GM21717 (cell line): ENCODE measurements around the gene EPHA6.

Source experiments
- ATAC-seq: cut with Tn5 transposase; IDR thresholded peaks from one replicate; pipeline ENCODE4 v1.9.1; 2021; ENCODE audit warnings: mild to moderate bottlenecking, moderate library complexity; ENCODE audit not compliant: unreplicated experiment

The EPHA6 gene

GRCh38 chr3:97689111-97689510, 874.7 kb downstream of the EPHA6 start:
- ATAC-seq: no peak

- no peak for ATAC-seq
Measured at GRCh38 chr3:97689962-97690361, 875.6 kb downstream of the EPHA6 start.

DNA sequence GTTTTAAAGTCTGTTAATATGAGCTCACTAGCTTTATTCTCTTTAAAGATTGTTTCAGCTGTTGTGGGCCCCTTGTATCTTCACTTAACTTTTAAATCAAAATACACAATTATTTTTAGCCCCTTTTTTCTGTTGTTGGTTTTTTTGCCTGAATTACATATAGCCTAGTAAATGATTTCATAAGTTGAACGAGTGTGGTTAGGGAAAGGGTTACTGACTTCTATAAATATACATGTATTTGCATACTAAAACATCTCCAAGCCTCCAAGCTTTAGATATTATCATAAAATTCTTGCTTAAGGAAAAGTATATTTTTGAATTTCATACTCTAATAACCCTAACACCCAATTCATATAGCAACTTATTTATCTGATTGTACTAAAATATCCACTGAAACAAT, 877.0 kb downstream of the EPHA6 start:
- no peak for ATAC-seq

- ATAC-seq: no peak
Measured at GRCh38 chr3:97692389-97692788, 878.0 kb downstream of the EPHA6 start.

GRCh38 chr3:97692831-97693230, 878.4 kb downstream of the EPHA6 start:
- no peak for ATAC-seq

GRCh38 chr3:97694876-97695275, 880.5 kb downstream of the EPHA6 start:
- no peak for ATAC-seq

- ATAC-seq: no peak
Measured at GRCh38 chr3:97698691-97699090, 884.3 kb downstream of the EPHA6 start.

DNA sequence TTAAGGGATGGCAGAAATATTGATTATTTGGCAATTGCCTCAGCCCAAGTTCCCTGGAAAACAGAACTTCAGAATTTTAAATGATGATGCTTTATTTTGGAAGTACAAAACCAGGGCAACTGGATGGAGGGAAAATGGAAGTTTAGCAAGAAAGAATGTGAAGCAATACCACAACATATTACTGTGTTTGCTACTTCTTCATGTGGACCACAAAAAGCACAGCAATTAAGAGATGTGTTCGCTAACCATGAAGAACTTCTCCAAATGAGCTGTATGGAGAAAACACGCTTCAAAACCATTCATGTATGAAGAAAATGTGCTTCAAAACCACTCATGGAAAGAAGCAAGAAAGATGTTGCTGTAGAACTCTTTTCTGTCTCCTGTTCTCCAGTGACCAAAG, 885.5 kb downstream of the EPHA6 start:
- ATAC-seq: no peak

- ATAC-seq: no peak
Measured at GRCh38 chr3:97705764-97706163, 891.4 kb downstream of the EPHA6 start.

- ATAC-seq: no peak
Measured at GRCh38 chr3:97706226-97706625, 891.8 kb downstream of the EPHA6 start.

- ATAC-seq: no peak
Measured at GRCh38 chr3:97711654-97712053, 897.3 kb downstream of the EPHA6 start.

- ATAC-seq: no peak
Measured at GRCh38 chr3:97712919-97713318, 898.5 kb downstream of the EPHA6 start.

GRCh38 chr3:97713634-97714033, 899.2 kb downstream of the EPHA6 start:
- no peak for ATAC-seq

- ATAC-seq: peak; percentile 88
Measured at GRCh38 chr3:97719156-97719821, 904.9 kb downstream of the EPHA6 start.

DNA sequence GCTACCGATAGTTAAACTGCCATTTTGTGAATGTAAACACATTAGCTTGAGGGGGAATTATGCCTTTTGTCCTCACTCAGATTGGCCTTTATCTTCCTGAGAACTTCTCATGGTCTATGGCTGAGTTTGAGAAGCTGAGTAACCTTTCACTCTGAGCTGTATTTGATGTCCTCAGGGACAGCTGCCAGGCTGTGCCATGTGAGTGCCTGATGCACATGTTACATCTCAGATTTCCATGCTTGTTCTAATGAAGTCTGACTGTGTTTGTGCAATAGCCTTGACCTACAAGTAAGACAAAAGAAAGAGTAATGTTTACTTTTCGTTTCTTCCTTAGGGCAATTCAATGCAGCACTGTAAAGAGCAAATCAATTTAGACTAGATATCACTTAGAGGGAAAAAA, 906.0 kb downstream of the EPHA6 start:
- no peak for ATAC-seq

GRCh38 chr3:97721446-97721845, 907.1 kb downstream of the EPHA6 start:
- no peak for ATAC-seq

DNA sequence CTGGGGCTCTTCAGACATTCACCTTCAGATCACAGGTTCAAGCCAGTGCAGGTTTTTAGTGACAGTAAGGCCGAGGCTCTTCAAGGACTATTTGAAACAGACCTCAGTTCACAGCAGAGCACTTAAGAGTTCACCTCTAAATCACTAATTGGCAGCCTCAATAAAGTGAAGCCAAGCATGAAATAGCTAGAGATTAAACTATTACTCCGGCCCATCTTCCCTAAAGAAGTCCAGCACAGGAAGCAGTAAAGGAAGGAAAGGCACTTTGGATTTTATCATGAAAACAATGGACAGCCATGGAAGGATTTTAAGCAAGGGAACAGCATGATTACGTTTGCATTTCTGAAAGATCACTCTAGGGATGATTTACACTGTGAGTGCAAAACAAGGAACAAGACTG, 922.5 kb downstream of the EPHA6 start:
- no peak for ATAC-seq

- ATAC-seq: no peak
Measured at GRCh38 chr3:97738761-97739160, 924.4 kb downstream of the EPHA6 start.

- no peak for ATAC-seq
Measured at GRCh38 chr3:97742036-97742435, 927.6 kb downstream of the EPHA6 start.

DNA sequence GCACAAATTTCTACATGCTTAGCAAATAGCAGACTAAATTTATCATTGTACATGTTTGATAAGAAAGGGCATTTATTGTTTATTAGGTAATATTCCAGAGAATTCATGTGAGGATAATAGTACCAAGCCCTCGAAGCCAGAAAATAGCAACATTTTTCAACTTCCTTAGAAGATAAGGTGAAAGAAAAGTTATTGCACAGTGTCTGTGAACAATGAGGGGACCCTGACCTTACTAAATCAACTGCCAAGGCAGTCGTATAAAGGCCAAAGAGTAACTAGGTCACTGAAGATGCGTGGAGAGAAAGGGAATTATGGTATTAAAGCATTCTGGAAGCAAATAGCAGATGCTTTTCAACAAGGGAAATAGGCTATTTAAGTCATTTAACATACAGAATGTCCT, 929.9 kb downstream of the EPHA6 start:
- ATAC-seq: no peak

- no peak for ATAC-seq
Measured at GRCh38 chr3:97763586-97764406, 949.4 kb downstream of the EPHA6 start.

- peak; percentile 98 for ATAC-seq
Measured at GRCh38 chr3:97764407-97765238, 950.2 kb downstream of the EPHA6 start, which contains the start of gene ARL6. Gene ARL6, plus strand, starts transcription at chr3:97764758. Its CDS starts 3,350 bp downstream, at chr3:97768108.
